Choroid plexus epithelial cell (primary cell): ENCODE data around the gene WBP2.

Experiments
- DNase-seq: peaks from one replicate; pipeline ENCODE4 v3.0.0-alpha.2; 2010; ENCODE audit warnings: low read depth
- H3K4me3 ChIP-seq: 2 replicates; pipeline ENCODE4 v1.5.1; 2011; ENCODE audit warnings: low read depth, mild to moderate bottlenecking, control low read depth, low read length, moderate library complexity
- TF ChIP-seq, protein P1 (sequence below): conservative IDR thresholded peaks from 2 replicates; pipeline ENCODE4 v1.5.1; 2011; ENCODE audit warnings: low read depth, mild to moderate bottlenecking, control low read depth, inconsistent platforms, low read length, moderate library complexity

WBP2 gene

DNA sequence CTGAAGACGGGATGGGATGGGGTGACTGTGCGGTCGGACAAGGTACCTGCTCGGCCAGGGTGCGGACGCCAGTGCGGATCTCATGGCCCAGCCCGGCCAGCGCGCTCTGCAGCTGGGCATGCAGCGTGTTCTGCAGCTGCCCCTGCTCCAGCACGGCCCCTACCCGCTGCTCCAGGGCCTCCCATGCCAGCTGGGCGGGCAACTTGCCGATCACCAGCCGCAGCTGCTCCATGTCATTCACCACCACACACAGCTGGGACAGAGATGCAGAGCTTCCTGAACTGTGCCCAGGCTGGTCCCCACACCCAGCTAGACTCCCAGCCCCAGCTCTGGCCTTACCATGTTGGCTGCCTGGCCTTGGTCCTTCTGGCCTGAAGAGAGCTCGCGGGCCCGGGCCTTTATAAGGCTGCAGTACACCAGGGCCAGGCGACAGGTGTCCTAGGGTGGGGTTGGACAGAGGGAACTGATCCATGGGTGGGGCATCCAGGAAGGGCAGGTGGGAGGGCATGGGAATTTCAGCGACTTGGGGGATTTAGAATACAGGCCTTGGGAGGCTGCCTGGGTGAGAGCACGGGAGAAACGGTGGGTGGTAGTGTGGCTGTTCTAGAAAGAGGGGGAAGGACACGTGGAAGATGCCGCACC is 20.7 kb downstream of the WBP2 start:
- H3K4me3 ChIP-seq = no peak overlapping the region
- TF ChIP-seq, protein P1, sequence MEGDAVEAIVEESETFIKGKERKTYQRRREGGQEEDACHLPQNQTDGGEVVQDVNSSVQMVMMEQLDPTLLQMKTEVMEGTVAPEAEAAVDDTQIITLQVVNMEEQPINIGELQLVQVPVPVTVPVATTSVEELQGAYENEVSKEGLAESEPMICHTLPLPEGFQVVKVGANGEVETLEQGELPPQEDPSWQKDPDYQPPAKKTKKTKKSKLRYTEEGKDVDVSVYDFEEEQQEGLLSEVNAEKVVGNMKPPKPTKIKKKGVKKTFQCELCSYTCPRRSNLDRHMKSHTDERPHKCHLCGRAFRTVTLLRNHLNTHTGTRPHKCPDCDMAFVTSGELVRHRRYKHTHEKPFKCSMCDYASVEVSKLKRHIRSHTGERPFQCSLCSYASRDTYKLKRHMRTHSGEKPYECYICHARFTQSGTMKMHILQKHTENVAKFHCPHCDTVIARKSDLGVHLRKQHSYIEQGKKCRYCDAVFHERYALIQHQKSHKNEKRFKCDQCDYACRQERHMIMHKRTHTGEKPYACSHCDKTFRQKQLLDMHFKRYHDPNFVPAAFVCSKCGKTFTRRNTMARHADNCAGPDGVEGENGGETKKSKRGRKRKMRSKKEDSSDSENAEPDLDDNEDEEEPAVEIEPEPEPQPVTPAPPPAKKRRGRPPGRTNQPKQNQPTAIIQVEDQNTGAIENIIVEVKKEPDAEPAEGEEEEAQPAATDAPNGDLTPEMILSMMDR = no peak
- no peak for DNase-seq

DNA sequence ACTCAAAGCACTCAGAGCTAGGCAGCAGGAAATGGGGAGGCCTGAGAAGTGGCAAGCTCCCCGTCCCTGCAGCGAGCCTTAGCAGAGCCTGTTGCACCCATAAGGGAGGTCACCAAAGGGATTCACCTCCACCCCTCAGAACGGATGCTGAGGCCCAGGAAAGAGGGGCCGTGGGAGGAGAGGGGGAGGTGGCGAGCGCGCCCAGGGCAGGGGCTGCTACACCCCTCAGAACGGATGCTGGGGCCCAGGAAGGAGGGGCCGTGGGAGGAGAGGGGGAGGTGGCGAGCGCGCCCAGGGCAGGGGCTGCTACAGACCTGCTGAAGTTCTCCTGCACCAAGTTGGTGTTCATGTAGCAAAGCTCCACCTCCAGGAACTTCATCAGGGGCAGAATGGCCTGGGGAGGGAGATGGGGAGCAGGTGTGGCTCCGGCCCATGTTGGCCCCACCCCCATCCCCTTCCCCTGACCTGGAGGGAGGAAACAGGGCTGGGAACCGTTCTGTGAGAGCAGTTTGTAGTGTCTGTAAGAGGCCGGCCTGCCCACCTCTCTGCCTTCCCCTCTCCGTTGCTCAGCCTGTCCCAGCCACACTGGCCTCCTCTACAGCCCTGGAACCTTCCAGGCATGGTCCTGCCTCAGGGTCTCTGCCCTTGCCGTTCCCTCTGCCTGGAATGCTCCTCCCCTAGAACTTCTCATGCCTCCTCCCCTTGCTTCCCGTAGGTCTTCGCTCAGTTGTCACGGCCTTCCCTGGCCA is 22.3 kb downstream of the WBP2 start:
- no peak for DNase-seq
- TF ChIP-seq, protein P1 = no peak
- no peak overlapping the region for H3K4me3 ChIP-seq

DNA sequence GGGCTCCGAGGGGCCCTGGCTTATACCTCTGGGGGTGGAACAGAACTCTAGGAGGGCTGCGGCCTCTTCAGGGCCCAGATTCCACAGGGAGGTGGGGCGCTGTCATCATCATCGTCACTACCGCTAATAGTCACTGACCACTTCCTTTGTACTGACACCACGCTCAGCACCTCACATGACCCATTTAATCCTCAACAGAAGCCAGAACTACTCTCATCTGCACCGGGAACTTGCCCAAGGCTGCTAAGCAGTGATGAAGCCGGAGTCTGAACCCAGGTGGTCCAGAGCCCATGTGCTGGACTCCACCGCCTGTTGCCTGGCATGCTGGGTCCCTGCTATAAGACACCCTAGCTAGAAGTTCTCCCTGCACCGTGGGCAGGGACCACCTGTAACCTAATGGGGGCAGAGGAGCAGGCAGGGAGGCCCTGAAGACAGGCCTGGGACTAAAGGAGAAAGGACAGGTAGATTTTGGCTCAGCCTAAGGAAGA is 22.9 kb downstream of the WBP2 start:
- TF ChIP-seq, protein P1 = no peak
- no peak overlapping the region for H3K4me3 ChIP-seq
- DNase-seq = peak; percentile 89

DNA sequence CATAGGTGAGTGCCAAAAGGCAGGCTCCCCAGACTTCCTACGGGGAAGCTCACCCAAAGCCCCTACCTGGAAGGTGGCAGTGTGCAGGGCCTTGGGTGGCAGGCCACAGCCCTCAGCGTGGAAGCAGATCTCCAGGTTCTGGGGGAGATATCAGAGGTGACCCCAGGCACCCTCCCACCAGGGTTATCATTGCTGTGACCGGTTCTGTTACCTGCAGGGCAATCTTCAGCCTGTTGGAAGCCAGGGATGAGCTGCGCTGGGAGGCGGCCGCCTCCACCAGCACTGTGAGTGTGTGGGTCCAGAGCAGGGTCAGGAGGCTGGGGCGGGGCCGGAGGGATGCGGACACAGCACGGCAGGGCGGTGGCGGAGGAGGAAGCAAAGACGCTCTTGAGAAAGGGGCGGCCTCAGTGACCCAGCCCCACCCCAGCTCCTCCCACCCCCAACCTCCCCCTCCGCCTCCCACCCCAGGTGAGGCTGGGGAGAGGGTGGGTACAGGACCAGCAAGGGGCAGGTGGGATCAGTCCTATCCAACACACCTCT is 24.0 kb downstream of the WBP2 start:
- no peak for DNase-seq
- TF ChIP-seq, protein P1 = no peak
- no peak overlapping the region for H3K4me3 ChIP-seq

DNA sequence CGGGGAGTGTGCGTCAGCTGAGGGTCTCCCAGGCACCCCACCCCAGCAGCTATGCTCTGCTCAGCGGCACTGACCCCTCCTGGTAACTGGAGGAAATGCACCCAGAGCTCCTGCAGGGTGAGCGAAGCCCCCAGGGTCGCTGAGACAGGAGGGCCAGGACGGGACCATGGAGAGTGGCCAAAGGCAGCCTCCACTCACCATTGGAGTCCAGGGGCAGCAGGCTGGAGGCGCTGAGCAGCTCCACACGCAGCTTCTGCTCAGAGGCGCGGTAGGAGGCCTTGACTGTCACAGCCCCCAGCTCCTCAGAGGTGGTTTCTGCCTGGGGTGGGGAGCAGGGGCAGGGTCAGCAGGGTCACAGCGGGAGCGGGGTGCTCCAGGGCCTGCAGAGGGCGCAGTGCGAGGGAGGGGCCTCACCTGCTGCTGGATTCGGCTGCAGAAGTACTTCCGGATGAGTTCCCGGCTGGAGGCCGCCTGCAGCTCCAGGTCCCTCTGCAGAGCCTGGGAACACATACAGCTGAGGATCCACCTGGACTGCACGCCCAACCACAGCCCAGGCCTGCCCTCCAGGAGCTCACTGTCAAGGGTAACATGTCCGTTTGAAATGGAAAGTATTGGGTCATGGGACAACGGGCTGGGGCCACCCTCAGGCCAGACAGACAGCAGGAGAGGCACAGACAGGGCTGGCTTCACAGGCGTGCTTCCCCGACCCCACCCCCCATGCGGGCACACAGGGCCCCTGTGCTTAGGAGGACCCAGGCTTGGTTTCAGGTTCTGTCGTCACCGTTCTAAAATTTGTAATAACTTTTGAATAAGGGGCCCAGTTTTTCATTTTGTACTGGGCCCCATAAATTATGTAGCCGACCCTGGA is 24.7 kb downstream of the WBP2 start:
- DNase-seq = no peak
- no peak overlapping the region for H3K4me3 ChIP-seq
- TF ChIP-seq, protein P1 = peak; percentile 75

DNA sequence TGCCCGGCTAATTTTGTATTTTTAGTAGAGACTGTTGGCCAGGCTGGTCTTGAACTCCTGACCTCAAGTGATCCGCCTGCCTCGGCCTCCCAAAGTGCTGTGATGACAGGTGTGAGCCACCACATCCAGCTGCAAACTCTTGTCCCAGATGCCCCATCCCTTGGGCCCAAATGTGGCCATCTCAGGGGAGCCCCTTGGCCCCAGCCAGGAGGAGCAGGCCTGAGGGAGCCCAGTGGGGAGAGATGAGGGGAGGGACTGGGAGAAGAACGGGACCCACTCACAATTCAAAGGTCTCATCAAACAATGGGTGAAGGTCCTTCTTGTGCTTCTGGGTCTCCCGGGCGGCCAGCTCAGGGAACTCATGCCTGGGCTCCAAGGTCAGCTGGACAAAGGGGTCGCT is 25.4 kb downstream of the WBP2 start:
- TF ChIP-seq, protein P1 = no peak
- no peak overlapping the region for H3K4me3 ChIP-seq
- no peak for DNase-seq
